GM23338 (cell line): ENCODE data around the gene SSTR5.

Experiments
- CREB1 ChIP-seq: fragments of 250-450 bp; sonication (Bioruptor Pico); IDR thresholded peaks from 2 replicates; pipeline ENCODE4 v1.5.0; 2020; ENCODE audit warnings: low read depth, mild to moderate bottlenecking, moderate library complexity
- CTCF ChIP-seq, 2 experiments: fragments of 200-600 bp in 1 of 2; sonication (generic) in 1 of 2; conservative IDR thresholded peaks; 2 replicates each; pipeline versions ENCODE4 v1.5.1 to v1.6.1; 2016 to 2017; ENCODE audit warnings: antibody characterized with exemption in 2 of 2, low read depth in 2 of 2, mild to moderate bottlenecking in 2 of 2, moderate library complexity in 1 of 2
- EZH2 ChIP-seq: fragments of 200-600 bp; sonication (generic); IDR thresholded peaks from one replicate; pipeline ENCODE4 v1.8.0; 2017; ENCODE audit warnings: antibody characterized with exemption, mild to moderate bottlenecking, low read depth; ENCODE audit not compliant: unreplicated experiment
- NANOG ChIP-seq: IDR thresholded peaks from 2 replicates; pipeline ENCODE4 v1.6.1; 2016; ENCODE audit warnings: antibody characterized with exemption, borderline replicate concordance
- POLR2AphosphoS5 ChIP-seq: IDR thresholded peaks from 2 replicates; pipeline ENCODE4 v1.6.1; 2016; ENCODE audit warnings: antibody characterized with exemption, low read depth
- REST ChIP-seq: IDR thresholded peaks from one replicate; pipeline ENCODE4 v1.6.1; 2018; ENCODE audit warnings: antibody characterized with exemption; ENCODE audit not compliant: unreplicated experiment
- ZNF331 ChIP-seq: fragments of 250-450 bp; sonication (Bioruptor Pico); IDR thresholded peaks from 2 replicates; pipeline ENCODE4 v1.5.0; 2020; ENCODE audit warnings: low read depth, mild to moderate bottlenecking, moderate library complexity

GRCh38 chr16:1126044-1126443, 53.5 kb downstream of the SSTR5 start:
- TF ChIP-seq REST (no peak), POLR2AphosphoS5 (no peak), EZH2 (no peak), CTCF (conservative IDR thresholded peaks at IDR 0.05; ENCODE audit: low read depth in 2 of 2) (no peak), ZNF331 (CRISPR knock-in tag) (no peak), NANOG (no peak), CREB1 (CRISPR knock-in tag) (no peak)
